GM12873 (cell line): Measurements from ENCODE around the gene AGAP1.

ENCODE experiments used
- CTCF ChIP-seq: IDR thresholded peaks from 2 replicates; pipeline ENCODE4 v1.5.1; 2012; ENCODE audit warnings: low read depth, mild to moderate bottlenecking, moderate library complexity, low read length, control low read depth; ENCODE audit not compliant: insufficient read depth; ENCODE audit errors: missing control alignments

Gene AGAP1

GRCh38 chr2:236073246-236073645 is 579.4 kb downstream of the AGAP1 start:
- TF ChIP-seq CTCF = no peak

GRCh38 chr2:236073867-236074655 is 580.2 kb downstream of the AGAP1 start:
- no peak for TF ChIP-seq CTCF

- no peak for TF ChIP-seq CTCF
Measured at GRCh38 chr2:236075802-236076201, 582.0 kb downstream of the AGAP1 start.

- no peak for TF ChIP-seq CTCF
Measured at GRCh38 chr2:236078297-236079255, 584.7 kb downstream of the AGAP1 start.

- TF ChIP-seq CTCF = no peak
Measured at GRCh38 chr2:236080412-236080811, 586.6 kb downstream of the AGAP1 start.

- no peak for TF ChIP-seq CTCF
Measured at GRCh38 chr2:236081171-236081570, 587.3 kb downstream of the AGAP1 start.

- TF ChIP-seq CTCF = no peak
Measured at GRCh38 chr2:236082061-236082460, 588.2 kb downstream of the AGAP1 start.
